HG03025 (cell line): ENCODE data around the gene GRAMD1B.
"Not testable (repeated sequence)": the region's sequence is repeated elsewhere in the genome, so short reads cannot be mapped to it uniquely, and the experiment has no call there.

Experiments used
- ATAC-seq: cut with Tn5 transposase; IDR thresholded peaks from one replicate; pipeline ENCODE4 v1.9.1; 2021; ENCODE audit warnings: mild to moderate bottlenecking, moderate library complexity; ENCODE audit not compliant: unreplicated experiment, low FRiP score

The GRAMD1B gene

DNA sequence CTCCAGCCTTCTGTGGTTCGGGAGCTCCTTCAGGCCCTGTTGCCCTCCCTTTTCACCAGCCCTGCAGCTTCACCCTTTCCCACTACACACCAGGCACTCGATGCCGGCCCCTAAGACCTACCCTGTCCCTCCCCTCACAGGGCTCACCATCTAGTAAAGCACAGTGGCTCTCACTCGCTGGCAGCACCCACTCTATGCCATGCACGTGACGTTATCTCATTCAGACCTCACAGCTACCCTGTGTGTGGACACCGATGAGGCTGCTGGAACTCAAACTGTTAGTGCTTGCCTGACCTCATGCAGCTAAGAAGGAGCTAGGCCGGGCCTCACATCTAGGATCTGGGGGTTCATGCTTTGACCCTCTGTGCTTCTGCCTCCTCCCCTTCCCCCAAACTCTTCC is 178.9 kb downstream of the GRAMD1B start:
- ATAC-seq, result no peak

DNA sequence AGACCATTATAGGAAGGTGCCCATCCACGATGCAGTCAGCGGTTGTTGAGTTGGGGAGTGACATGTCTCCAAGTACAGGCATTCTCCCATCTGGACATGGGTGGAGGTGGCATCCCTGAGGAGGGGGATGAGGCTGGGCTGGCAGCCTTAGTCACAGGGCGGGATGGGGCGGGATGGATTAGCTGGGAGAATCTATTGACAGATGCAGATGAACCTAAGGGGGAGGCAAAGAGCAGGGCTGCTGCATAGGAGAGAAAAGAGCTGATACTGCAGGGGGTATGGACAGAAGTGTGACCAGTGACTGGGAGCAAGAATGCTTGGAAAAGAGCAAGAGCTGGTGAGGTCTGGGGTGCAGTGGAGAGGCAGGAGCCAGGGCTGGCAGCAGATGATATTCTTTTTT is 181.6 kb downstream of the GRAMD1B start:
- no peak for ATAC-seq

DNA sequence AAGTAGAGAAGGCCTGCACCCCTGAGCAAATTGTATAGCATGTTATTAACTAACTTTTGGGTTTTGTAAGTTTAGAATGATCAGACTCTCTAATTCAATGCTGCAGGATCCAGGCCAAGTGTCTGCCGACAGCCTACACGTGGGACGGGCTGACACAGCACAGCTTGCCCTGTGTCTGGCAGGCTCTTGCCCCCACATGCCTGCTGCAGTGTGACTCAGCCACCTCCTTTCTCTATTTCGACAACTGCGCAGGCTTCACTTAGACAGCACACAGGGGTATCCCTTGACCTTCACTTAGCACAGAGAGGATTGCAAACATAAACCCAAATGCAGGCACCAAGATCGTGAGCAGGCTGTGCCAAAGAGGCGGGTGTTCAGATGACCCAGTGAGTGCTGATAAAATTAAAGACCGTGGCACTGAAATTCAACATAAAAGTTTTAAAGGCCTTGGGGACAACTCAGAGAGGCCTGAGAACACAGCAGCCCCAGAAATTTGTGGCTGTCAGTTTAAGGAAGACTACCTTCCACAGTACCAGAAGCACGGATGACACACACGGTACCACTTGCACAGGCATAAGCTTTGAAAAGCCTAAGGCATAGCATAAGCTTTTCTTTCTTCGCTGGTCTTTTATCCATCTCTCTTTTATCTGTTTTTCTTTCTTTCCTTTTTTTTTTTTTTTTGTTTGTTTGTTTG is 186.6 kb downstream of the GRAMD1B start:
- no peak for ATAC-seq

DNA sequence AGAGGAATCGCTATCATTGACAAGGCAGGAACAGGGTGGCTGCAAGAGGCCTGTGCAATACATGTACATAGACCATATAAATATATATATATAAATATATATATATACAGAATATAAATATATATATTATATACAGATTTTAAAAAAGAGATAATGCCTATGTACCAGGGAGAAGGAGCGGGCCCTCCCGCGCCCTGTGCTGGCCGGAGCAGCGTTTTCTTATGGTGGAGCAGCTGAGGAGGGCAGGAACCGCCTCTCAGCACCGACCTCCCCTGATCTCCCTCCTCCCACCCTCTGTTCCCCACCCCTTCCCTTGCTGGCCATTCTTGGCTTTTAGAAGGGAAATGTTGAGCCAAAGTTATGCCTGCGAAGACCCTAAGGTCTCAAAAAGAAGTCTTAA is 192.5 kb downstream of the GRAMD1B start:
- ATAC-seq, result no peak

DNA sequence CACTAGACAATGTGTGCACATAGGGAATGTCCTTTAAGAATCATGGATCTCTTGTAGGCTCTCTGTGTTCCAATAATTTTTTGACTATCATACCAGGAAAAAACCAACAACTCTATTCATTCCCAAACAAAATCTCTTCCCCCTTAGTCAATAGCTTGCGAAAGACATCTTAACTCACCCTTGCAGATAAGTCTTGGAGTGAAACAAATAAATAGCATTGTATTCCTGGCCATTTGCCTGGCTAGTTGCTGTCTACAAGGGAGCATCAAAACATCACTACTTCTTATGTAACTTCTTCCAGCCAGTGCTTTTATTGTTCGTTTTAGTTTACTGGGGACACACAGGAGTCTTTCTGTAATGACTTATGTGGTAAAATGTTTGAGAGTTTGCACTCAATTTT is 194.9 kb downstream of the GRAMD1B start:
- no peak for ATAC-seq

DNA sequence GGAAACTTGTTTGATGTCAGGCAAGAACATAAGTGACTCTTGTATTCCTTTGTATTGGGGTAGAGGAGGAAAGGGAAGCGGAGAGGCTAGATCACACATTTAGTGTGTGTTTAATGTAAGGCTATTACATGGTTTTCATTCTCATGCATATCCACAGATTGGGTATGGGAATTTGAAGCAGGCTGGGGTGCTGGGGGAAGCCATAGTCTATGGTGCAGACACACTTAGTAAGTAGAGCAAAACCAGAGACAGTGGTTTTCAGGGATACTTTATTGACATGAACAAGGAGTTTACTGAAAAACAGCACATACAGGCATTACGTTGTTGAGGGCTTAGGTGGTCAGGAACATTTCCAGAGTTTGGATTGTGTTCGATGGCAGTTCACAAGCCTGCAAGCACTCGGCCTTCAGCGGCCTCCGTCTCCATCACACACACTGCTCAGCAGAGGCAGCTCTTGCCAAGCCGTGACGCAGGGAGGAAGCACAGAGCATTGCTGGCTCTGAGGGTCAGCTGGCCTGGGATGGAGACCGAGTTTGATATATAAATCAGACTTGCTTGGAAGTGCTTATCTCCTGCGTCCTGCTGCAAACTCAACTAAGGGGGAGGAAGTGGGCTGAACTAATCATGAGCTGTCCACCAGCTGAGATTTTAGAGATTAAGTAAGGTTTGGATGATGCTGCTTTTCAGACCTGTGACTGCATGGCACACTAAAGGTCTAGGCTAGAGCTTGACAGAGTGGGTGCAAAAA is 199.0 kb downstream of the GRAMD1B start:
- ATAC-seq, result no peak

DNA sequence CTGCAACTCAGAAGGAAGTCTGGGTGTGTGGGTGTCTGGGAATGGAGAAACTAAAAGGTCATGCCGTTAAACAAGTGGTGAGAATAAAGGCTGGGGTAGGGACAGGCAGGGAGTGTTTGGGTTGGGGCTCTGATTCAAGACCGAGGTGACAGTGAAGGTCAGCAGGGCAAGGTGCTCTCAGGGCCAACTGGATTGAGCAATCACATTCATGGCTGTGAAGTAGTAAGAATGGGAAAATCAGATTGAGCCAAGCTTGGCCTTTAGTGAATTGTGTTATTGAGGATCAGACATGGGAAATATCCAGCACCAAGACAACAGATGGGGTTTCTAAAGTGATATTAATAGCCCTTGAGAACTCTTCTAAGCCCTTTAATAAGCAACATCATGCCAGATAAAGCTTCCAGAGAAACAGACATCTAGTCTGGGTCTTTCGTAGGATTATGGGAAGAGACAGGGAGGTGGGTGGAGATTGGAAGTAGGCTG is 200.1 kb downstream of the GRAMD1B start:
- ATAC-seq, result no peak

DNA sequence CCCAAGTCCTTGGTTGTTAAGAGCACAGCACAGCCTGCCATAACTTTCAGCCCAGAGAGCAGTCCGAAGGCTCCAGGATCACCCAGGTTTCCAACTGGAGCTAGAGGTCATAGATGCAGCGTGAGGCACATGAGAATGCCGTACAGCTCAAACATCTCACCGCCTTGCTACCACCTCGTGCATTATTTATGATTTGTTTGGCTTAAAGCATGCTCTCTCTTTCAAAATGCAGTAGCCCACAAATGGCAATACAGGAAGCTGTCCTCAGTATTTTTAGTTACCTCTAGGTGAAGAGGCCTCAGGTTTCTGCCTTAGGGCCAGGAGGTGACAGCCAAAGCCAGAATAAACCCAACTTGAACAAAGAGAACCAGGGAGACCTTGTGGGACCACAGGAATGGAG is 210.0 kb downstream of the GRAMD1B start:
- ATAC-seq, result no peak

DNA sequence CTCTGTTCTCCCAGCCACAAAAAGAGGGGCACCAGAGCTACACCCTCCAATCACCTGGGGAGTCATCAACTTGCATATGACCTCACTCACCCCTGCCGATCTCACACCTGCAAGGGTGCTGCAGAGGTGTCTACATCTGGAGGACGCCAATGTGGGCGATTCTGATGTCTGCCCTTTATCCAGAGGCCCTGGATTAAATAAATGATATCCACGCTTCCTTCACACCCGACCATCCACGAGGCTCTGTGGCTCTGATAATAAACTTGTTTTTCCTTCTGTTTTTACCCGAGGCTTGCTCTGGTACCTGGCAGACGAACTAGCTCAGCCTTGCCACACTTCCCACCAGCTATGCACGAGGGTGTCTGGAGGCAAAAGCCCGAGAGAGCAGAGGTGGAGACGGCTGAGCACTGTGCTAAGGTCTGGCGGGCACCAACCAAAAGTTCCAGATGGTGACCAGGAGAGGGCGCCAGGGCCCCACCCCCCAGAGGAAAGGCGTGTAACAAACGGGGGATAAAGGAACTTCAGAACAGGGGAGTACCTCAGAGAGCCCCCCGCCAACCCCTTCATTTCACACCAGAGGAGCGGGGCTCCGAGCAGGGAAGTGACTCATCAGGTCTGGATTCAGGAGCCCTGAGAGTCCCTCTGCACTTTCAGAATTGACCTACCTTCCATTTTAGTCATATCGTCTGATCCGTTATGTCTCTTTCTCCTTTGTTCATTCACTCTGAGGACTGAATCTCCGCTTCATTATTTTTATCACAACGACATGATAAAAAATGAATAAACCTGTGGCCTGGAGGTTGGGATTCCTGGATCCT is 210.8 kb downstream of the GRAMD1B start:
- peak; percentile 63 for ATAC-seq

DNA sequence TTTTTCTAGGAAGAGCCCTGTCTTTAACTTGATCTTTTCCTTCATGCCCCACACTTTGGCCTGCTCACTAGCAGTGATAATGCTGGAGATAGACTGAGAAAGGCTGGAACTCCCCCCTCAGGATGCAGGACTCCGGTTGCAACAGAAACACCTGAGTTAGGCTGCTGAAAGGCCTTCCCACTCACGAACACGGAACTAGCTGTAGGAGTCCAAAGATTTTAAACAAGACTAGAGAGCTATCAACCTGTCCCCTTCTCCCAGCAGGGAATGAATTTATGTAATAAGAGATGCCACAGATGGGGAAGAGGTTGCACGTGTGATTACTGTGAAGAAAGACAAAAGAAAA is 211.4 kb downstream of the GRAMD1B start:
- no peak for ATAC-seq

DNA sequence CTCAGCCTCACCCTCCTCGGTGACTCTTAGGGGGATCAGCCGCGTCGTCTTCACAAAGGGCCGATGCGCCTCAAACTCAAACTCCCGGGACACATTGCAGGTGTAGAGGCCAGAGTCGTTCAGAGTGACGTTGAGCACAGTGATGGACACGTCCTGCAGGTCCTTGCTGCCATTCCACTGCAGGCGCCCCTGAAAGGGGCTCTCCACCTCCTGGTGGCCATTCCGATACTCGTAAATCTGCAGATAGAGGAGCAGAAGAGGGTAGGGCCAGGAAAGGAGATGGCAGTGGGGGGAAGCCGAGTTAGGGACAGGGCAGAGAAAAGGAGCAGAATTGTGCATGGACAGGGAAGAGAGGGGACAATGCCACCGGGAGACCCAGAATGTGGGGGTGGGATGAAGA is 212.4 kb downstream of the GRAMD1B start:
- no peak for ATAC-seq

DNA sequence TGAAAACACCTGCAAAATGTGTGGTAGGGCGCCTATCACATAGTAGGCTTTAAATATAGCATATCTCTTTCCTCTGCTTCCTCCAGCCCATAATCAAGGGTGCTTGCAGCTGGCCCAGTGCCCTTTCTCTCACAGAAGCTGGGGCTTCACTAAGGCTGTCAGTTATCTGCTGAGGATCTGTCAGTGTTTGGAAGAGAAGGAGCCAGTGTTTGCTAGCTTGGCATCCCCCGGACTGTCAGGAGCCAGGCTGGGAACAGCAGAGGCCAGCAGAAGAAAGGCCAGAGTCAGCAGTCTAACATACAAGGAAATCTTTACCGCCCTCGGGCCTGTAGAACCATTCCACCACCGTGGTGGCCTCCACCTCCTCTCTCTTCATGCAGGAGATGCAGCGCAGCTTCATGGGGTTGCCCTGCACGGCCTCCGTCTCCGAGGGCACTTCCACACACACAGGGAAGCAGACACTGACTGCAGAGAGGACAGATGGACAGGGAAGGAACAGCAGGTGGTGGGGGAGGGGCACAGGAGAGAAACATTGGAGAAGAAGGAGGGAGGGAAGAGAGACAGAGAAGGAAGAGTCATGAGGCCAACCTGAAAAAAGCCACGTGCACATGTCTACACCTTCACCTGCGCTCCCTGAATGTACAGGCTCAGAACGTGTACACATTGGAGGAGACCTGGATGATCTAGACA is 215.4 kb downstream of the GRAMD1B start:
- no peak for ATAC-seq

DNA sequence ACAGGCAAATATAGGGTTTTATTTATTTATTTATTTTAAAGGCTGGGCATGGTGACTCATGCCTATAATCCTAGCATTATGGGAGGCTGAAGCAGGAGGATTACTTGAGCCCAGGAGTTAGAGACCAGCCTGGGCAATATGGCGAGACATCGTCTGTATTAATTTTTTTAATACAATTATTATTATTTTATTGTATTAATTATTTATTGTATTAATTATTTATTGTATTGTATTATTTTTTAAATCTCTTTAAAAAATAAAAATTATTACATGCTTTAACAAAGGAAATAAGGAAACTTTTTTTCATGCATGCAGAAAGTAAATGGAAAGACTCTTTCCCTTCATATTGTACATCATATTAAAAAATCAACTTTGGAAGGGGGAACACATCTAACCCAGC is 220.8 kb downstream of the GRAMD1B start:
- ATAC-seq, result no peak

DNA sequence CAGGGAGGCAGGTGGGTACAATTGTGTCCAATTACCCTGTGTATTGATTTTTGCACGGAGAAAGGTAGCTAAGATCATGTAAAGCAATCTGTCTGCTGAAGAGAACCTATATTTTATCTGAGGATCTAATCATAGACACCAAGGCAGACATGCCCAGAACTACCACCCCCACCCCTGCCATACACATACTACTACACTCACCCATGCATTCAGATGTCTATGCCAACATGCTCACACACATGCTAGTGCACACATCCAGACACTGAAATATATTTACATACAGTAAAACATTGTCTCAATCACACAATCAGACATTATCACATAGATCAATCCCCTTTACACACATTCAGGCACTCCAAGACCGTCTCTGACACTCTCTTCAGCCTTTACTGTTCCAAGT is 222.5 kb downstream of the GRAMD1B start:
- no peak for ATAC-seq

DNA sequence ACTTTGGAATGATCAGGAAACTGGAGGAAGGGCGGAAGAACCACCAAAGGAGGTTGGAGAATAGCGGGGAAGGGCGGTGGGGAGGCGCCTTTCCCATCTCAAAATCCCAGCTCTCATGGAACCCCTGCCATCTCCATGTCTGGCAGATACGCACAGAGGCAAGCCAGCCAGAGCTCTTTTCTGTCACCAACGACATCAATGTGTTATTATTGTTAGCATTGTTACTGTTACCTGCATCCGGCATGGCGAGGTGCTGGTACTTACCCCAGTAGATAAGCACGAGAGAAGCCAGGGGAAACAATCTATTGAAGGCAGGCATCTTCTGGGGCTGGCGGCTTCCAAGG is 223.4 kb downstream of the GRAMD1B start:
- ATAC-seq, result no peak

DNA sequence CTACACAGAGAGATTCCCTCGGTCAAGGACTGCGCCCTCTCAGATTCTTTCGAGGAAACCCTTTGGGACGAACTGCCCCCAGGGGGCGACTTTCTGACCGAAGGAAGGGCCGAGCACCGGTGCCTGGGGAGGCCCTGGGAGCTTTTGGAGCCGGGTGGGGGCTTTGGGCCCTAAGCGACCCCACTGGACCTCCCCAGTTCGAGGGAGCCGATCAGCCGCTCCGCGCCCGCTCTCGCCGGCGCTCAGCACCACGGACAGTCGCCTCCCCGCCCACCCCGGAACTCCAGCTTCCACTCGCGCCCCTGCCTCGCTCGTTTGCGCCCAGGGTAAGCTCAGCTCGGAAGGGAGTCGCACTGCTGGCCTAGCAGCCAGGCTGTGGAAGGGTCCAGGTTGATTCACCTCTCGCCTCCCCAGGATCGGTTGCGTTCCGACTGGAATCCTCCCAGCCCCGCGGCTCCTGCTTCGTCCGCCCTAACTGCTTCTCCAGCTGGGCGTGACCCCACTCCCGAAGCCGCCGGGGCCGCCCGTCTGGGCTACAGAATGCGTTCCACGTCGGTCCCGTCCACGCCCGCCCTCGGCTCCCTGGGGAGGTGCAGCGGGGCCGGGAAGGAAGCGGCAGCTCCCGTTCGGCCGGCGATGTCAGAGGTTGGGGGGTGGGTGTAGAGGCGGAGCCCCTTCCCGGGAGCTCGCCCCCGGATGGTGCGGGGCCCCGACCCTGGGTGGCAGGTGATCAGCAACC is 223.9 kb downstream of the GRAMD1B start:
- no peak for ATAC-seq

DNA sequence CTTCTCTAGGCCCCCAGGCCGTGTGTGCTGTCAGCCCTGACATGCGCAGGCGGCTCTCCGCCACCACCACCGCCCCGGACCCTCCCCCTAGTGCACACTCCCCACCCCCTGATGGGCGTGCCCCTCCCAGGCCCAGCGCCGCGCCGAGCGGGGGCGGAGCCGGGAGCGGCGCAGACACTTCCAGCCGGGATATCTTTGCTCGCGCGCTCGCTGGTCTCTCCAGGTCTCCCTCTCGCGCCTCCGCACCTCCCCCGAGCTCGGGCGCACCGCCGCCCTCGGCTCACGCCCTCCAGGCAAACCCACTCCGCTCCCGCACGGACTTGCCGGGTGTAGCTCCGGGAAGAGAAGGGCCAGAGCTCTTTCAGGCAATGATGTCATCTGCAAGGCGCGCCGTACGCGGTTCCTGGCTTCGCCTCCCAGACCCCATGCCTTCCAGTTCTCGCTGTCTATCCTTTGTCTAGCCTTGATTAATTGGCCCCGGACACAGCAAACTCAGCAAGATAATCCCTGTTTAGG is 224.6 kb downstream of the GRAMD1B start, which contains the start of gene SCN3B:
TSS of gene SCN3B (minus strand) at position 59 of the 516 bp plus-strand sequence. CDS start 823 bp downstream, outside the sequence.
- no peak for ATAC-seq

DNA sequence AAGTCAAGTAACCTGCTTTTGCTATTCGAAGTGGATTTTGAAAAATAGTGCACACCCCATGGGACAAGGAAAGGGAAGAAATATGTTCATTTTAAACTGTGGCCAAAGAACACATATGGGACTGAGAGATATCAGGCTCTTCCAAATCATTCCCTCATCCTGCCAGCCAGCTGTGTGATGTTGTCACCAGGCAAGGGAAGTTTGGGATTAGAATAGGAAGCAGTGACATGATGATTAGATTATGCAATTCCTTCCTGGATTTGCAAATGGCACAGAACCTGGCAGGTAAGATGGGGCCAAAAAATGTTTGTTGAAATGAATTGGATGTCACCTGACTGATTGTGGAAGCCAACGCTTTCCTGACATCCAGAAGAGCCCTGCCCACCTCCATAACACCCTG is 229.2 kb downstream of the GRAMD1B start:
- no peak for ATAC-seq

DNA sequence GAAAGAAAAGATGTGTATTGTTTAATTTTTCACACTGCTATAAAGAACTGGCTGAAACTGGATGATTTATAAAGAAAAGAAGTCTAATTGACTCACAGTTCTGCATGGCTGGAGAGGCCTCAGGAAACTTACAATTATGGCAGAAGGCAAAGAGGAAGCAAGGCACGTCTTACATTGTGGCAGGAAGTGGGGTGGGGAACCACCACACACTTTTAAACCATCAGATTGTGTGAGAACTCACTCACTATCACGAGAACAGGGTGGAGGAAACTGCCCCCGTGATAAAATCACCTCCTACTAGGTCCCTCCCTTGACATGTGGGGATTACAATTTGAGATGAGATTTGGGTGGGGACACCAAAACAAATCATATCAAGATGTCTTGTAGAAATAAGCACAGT is 229.9 kb downstream of the GRAMD1B start:
- ATAC-seq, result not testable (repeated sequence)

DNA sequence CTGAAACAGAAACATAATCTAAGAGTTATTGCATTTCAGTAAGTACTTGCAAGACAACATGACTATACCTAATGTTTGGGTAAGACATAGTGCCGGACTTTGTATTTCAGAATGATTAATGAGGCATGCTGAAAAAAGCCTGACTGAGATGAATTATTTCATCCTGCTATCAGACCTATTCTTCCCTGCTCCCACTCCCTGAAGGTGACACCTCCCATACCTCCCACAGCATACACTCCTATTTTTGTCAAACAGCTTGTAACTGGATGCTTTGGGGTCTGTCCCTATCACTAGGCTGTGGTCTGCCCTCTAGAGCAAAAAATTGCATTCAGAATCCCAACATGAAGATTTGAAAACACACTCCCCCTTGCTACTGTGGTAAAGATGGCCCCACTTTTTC is 235.2 kb downstream of the GRAMD1B start:
- no peak for ATAC-seq
